ENCODE data around the gene PAK2.
"Not testable (repeated sequence)": the region's sequence is repeated elsewhere in the genome, so short reads cannot be mapped to it uniquely, and the experiment has no call there.

The PAK2 gene

GRCh38 chr3:196790636-196791035, 51.0 kb downstream of the PAK2 start:
- no peak for DNase-seq

GRCh38 chr3:196792771-196793170, 53.1 kb downstream of the PAK2 start:
- DNase-seq: no peak

GRCh38 chr3:196793246-196793645, 53.6 kb downstream of the PAK2 start:
- no peak for DNase-seq

DNA sequence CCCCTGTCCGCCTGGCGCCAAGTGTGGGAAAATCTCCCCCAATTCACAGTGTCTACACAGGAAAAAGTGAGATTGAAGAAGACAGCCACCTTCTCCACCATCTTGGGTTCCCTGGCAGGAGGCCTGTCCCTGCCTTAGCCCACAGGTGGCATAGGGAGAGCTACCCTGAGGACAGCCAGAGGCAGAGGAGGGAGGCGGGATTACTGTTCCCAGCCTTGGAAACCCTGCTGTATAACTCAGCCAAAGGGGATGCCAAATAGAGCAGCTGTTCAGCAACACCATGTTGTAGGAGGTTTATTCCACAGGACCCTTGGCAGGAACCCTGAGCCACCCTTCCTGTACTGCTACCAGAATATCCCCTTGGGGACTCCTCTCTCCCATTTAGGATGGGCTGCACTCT, 54.8 kb downstream of the PAK2 start:
- DNase-seq: no peak

DNA sequence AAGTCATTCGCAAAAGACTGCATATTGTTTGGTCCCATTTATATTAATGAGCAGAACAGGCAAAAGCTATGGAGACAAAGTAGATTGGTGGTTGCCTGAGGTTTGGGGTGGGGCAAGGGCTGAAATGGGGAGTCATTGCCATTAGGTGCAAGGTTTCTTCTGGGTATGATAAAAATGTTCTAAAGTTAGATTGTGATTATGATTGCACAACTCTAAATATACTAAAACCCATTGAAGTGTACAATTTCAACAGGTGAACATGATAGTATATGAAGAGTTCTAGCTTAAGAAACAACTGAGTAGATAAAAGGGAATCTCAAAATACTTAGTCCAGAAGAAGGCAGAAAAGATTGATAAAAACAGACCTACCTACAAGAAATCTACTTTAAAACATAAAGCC, 56.7 kb downstream of the PAK2 start:
- DNase-seq: no peak

- no peak for DNase-seq
Observed at GRCh38 chr3:196800742-196801434, 61.2 kb downstream of the PAK2 start.

GRCh38 chr3:196803891-196804468, 64.3 kb downstream of the PAK2 start:
- no peak for DNase-seq

GRCh38 chr3:196804773-196805172, 65.1 kb downstream of the PAK2 start:
- DNase-seq: no peak

DNA sequence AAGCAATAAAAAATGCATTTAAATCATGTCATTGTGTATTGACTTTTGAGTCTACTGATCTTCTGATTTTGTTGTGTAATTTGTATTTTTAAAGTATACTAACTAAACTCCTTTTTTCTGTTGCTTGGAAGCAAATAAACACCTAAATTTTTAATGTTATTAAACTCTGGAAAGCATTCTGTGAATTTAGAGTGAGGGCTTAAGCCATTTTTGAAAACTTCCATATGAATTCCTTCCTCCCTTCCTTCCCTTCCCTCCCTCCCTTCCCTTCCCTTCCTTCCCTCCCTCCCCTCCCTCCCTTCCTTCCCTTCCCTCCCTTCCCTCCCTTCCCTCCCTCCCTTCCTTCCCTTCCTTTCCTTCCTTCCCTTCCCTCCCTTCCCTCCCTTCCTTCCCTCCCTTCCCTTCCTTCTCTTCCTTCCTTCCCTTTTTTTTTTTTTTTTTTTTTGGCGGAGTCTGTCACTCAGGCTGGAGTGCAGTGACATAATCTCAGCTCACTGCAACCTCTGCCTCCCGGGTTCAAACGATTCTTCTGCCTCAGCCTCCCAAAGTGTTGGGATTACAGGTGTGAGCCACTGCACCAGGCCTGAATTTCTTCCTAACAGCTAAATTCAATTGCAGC, 71.4 kb downstream of the PAK2 start:
- DNase-seq: no peak

DNA sequence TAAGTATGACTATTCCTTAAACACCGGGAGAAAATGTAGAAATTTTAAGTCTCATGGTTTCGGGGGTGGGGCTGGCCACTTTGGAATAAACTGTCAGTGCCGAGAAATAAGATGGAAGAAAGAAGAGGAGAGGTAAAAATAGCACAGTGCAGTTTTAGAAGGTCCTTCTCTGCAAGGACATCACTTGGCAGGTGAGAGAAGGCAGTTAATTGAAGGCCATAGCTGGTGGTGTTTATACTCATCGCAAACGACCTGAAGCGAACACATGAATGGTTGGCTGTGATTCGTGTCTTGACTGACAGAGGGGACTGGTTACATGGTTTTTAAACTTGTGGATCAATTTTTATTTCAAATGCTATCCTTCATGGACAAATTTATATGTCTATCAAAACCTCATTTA, 73.2 kb downstream of the PAK2 start:
- no peak for DNase-seq

- DNase-seq: no peak
Observed at GRCh38 chr3:196813903-196814302, 74.2 kb downstream of the PAK2 start.

DNA sequence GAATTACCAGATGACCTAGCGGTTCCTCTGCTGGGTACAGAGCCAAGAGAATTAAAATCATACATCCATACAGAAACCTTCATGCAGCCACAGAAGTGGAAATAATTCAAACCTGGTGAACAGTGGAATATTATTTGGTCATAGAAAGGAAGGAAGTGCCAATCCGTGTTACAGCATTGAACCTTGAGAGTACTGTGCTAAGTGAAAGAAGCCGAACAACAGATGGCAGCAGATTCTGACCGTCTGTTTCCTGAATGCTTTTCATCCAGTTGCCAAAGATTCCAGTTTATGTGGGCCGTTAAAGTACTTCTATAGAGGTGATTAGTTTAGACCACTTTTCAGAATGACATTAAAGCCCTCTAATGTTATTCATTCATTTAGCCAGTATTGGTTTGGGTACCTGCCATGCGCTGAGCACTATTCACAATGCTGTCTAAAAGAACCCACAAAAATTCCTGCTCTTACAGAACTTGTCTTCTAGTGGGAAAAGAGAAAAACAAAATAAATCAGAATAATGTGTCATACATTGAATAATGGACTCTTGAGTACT, 82.2 kb downstream of the PAK2 start:
- DNase-seq: no peak

DNA sequence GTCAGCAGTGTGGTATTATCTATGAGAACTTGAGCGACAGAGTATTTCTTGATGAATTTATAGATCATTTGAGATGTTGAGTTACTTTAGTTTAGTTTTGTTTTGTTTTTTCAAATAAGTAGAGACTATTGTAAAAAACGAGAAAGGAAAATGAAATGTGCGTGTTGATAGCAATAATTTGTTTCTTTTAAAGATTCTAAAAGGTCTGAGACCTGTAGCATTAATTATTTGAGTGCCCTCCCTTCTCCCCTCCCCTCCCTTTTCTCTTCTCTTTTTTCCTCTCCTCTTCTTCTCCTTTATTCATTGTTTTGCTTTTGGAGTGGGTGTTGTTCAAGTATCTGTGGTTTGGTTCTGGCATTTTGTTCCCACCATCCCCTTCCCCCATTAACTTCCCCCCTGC, 90.0 kb downstream of the PAK2 start:
- DNase-seq: not testable (repeated sequence)

DNA sequence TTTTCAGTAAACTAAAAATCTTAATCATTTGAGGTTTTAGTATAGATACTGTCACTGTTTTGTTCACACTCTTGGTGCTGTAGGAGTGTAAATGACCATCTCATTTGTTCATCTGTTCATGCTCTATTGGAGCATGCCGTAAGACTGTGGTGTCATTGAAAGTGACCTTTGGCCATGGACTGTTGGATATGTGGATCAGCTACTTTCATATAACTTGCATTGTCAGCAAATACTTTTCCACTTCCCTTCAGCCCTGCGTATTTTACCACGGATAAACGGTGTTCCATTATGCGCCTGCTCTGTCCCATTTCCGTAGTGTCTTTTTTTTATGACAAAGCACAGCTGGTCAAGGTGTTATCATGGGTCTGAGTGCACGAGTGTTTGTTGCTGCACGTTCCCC, 95.4 kb downstream of the PAK2 start:
- no peak for DNase-seq

DNA sequence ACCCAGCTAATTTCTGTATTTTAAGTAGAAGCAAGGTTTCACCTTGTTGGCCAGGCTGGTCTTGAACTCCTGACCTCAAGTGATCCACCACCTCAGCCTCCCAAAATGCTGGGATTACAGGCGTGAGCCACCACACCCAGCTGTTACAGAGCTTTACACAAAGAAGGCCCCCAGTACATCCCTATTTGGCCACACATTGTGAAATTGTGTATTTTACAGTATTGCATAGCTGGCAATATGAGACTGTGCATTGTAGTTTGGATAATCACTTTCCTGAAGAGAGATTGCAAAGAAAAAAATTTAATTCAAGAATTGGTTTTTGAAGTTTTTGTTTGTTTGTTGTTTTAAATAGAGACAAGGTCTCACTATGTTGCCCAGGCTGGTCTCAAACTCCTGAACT, 97.0 kb downstream of the PAK2 start:
- not testable (repeated sequence) for DNase-seq

- DNase-seq: peak; percentile 83
Observed at GRCh38 chr3:196837819-196838420, 98.3 kb downstream of the PAK2 start.

GRCh38 chr3:196839351-196839750, 99.7 kb downstream of the PAK2 start:
- DNase-seq: not testable (repeated sequence)

DNA sequence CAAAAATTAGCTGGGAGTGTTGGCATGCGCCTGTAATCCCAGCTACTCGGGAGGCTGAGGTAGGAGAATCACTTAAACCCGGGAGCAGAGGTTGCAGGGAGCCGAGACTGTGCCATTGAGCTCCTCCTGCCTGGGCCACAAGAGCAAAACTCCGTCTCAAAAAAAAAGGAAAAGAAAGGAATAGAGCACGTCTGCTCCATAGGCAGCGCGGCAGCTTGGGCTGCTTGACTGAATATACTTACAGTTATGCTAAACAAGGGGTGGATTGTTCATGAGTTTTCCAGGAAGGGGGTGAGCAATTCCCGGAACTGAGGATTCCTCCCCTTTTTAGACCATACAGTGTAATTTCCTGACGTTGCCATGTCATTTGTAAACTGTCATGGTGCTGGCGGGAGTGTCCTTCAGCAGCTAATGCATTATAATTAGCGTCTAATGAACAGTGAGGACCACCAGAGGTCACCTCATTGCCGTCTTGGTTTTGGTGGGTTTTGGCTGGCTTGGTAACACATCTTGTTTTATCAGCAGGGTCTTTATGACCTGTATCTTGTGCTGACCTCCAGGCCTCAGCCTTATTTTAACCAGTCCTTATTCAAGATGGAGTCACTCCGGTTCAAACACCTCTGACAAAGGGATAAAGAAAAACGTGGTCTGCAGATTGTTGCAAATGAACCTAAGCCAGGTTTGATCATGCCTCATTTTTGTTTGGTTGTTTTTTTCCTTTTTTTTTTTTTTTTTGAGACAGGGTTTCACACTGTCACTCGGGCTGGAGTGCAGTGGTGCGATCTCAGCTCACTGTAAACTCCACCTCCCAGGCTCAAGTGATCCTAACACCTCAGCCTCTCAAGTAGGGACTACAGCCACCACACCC, 103.1 kb downstream of the PAK2 start:
- DNase-seq: no peak

DNA sequence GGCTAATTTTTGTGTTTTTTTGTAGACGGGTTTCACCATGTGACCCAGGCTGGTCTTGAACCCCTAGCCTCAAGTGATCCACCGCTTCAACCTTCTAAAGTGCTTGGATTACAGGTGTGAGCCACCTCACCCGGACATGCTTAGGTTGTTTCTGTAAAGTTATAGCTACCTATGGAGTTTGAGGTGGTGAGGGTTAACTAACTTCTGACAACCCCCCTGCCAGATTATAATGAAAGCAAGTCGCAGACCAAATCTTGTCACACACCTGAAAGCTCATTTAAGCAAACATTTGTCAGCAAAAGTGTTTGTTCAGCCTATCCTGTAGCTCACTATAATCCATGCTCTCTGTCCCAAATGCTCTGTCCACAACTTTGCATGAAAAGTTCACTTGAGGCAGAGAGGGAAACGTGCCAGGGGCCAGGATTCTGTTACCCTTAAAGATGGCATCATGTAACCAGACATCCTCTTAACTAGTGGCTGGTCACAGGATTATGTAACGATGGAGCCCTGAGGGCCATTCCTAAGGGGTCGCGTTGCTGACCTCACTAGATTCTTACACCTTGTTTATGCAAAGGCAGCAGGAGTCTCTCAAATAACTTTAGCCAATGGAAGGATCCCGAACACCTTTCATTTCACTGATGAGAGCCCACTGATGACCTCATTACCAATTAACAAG, 103.9 kb downstream of the PAK2 start:
- DNase-seq: no peak

- not testable (repeated sequence) for DNase-seq
Observed at GRCh38 chr3:196844235-196845219, 104.9 kb downstream of the PAK2 start.

GRCh38 chr3:196848375-196848774, 108.7 kb downstream of the PAK2 start:
- not testable (repeated sequence) for DNase-seq
